ENCODE measurements around the gene DNAI4.

DNA sequence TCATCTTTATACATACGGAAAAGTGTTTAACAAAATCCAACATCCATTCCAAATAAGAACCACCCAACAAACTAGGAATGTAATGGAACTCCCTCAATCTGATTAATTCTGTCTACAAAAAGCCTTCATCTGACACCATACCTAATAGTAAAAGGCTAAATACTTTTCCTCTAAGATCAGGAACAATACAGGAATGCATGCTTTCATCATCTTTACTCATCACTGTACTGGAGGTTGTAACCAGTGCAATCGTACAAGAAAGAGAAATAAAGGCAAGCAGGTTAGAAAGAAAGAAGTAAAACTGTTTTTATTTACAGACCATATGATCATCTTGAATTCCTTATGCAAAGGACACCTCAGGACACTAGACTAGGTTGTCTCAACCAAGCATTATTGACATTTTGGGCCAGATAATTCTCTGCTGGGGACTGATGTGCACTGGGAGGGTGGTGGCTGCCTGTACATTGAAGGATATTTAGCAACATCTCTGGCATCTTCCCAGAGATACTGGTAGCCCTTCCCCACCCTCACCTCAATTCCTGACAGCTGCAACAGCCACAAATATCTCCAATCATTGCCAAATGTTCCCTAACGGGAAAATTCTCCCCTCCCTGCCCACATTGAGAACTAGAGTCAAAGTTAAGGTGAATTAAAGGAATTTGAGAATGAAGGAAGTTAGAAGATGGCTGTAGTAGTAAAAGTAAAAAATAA lies 93.0 kb downstream of the DNAI4 start:
- TF ChIP-seq, protein P1, sequence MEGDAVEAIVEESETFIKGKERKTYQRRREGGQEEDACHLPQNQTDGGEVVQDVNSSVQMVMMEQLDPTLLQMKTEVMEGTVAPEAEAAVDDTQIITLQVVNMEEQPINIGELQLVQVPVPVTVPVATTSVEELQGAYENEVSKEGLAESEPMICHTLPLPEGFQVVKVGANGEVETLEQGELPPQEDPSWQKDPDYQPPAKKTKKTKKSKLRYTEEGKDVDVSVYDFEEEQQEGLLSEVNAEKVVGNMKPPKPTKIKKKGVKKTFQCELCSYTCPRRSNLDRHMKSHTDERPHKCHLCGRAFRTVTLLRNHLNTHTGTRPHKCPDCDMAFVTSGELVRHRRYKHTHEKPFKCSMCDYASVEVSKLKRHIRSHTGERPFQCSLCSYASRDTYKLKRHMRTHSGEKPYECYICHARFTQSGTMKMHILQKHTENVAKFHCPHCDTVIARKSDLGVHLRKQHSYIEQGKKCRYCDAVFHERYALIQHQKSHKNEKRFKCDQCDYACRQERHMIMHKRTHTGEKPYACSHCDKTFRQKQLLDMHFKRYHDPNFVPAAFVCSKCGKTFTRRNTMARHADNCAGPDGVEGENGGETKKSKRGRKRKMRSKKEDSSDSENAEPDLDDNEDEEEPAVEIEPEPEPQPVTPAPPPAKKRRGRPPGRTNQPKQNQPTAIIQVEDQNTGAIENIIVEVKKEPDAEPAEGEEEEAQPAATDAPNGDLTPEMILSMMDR (conservative IDR thresholded peaks at IDR 0.05; ENCODE audit: low read length), result no peak
- TF ChIP-seq EZH2phosphoT487 (IDR thresholded peaks at IDR 0.05; ENCODE audit: borderline replicate concordance, low read depth, low read length), result no peak
